HEK293 (cell line): Measurements from ENCODE around the gene PNCK.

Source experiments
- CTCF ChIA-PET: fragments of 350-600 bp; formaldehyde crosslinking; extraction: SDS; loops from one replicate; lab custom pipeline; 2021; ENCODE audit warnings: antibody characterized with exemption; lab: Yijun Ruan, JAX
- POLR2A ChIA-PET: fragments of 300-600 bp; formaldehyde crosslinking; extraction: SDS; loops from one replicate; lab custom pipeline; 2020; ENCODE audit warnings: antibody characterized with exemption, inconsistent platforms; lab: Yijun Ruan, JAX
- H3K27ac ChIP-seq: fragments of 200-500 bp; sonication (Bioruptor generic); 2 replicates; pipeline ENCODE4 v1.5.1; 2014; ENCODE audit warnings: low read depth, low read length, control low read depth, inconsistent platforms; ENCODE audit errors: extremely low read depth
- H3K36me3 ChIP-seq, 2 experiments: fragments of 200-500 bp in 1 of 2; sonication (Bioruptor generic) in 1 of 2; 1 replicate in 1 of 2; 2 replicates in 1 of 2; pipeline ENCODE4 v1.5.1; 2014 to 2017; ENCODE audit warnings: inconsistent platforms in 2 of 2, low read length in 2 of 2; ENCODE audit not compliant: control insufficient read depth in 2 of 2, insufficient read depth in 1 of 2
- H3K4me1 ChIP-seq: fragments of 200-500 bp; sonication (Bioruptor generic); 2 replicates; pipeline ENCODE4 v1.5.1; 2014; ENCODE audit warnings: mild to moderate bottlenecking, low read length, inconsistent platforms; ENCODE audit not compliant: control insufficient read depth, insufficient read depth
- H3K4me3 ChIP-seq: 2 replicates; pipeline ENCODE4 v1.5.1; 2011; ENCODE audit warnings: low read depth, mild to moderate bottlenecking, control low read depth, low read length, moderate library complexity
- H3K9me3 ChIP-seq: fragments of 200-500 bp; sonication (Bioruptor generic); 2 replicates; pipeline ENCODE4 v1.5.1; 2014; ENCODE audit warnings: low read depth, low read length, inconsistent platforms; ENCODE audit not compliant: control insufficient read depth, insufficient read depth
- ELK4 ChIP-seq: IDR thresholded peaks from 2 replicates; pipeline ENCODE4 v1.6.1; 2011; ENCODE audit warnings: mild to moderate bottlenecking, low read depth, low read length, borderline replicate concordance
- GLIS2 ChIP-seq: fragments of 450-650 bp; formaldehyde crosslinking; IDR thresholded peaks from 2 replicates; pipeline ENCODE4 v1.5.1; 2016; ENCODE audit warnings: missing biosample characterization, missing genetic modification characterization
- HIC1 ChIP-seq: fragments of 450-650 bp; formaldehyde crosslinking; IDR thresholded peaks from 2 replicates; pipeline ENCODE4 v1.5.1; 2016; ENCODE audit warnings: missing biosample characterization, missing genetic modification characterization
- KLF8 ChIP-seq: fragments of 450-650 bp; formaldehyde crosslinking; IDR thresholded peaks from 2 replicates; pipeline ENCODE4 v1.5.1; 2016; ENCODE audit warnings: missing biosample characterization, missing genetic modification characterization
- KLF9 ChIP-seq: fragments of 450-650 bp; formaldehyde crosslinking; IDR thresholded peaks from 2 replicates; pipeline ENCODE4 v1.5.1; 2016; ENCODE audit warnings: missing biosample characterization, missing genetic modification characterization, low read depth
- MZF1 ChIP-seq: fragments of 450-650 bp; formaldehyde crosslinking; IDR thresholded peaks from 2 replicates; pipeline ENCODE4 v1.5.1; 2017; ENCODE audit warnings: missing biosample characterization, missing genetic modification characterization, borderline replicate concordance
- SP2 ChIP-seq: fragments of 450-650 bp; formaldehyde crosslinking; IDR thresholded peaks from 2 replicates; pipeline ENCODE4 v1.5.1; 2016; ENCODE audit warnings: missing biosample characterization, missing genetic modification characterization
- SP3 ChIP-seq: fragments of 450-650 bp; formaldehyde crosslinking; IDR thresholded peaks from 2 replicates; pipeline ENCODE4 v1.5.1; 2016; ENCODE audit warnings: missing biosample characterization, missing genetic modification characterization
- SP7 ChIP-seq: fragments of 450-650 bp; formaldehyde crosslinking; IDR thresholded peaks from 2 replicates; pipeline ENCODE4 v1.5.1; 2016; ENCODE audit warnings: missing biosample characterization, missing genetic modification characterization
- TRIM28 ChIP-seq: IDR thresholded peaks from 2 replicates; pipeline ENCODE4 v1.6.1; 2011; ENCODE audit warnings: low read length, control low read depth, borderline replicate concordance
- ZBTB1 ChIP-seq: fragments of 450-650 bp; formaldehyde crosslinking; IDR thresholded peaks from 2 replicates; pipeline ENCODE4 v1.5.1; 2016; ENCODE audit warnings: missing biosample characterization, missing genetic modification characterization
- ZBTB10 ChIP-seq: fragments of 450-650 bp; formaldehyde crosslinking; IDR thresholded peaks from 2 replicates; pipeline ENCODE4 v1.5.1; 2016; ENCODE audit warnings: missing biosample characterization, missing genetic modification characterization
- ZBTB7A ChIP-seq: fragments of 450-650 bp; formaldehyde crosslinking; IDR thresholded peaks from 2 replicates; pipeline ENCODE4 v1.5.1; 2016; ENCODE audit warnings: low read depth, missing biosample characterization, missing genetic modification characterization
- ZNF132 ChIP-seq: fragments of 450-650 bp; formaldehyde crosslinking; IDR thresholded peaks from 2 replicates; pipeline ENCODE4 v1.5.1; 2017; ENCODE audit warnings: missing biosample characterization, missing genetic modification characterization, borderline replicate concordance
- ZNF155 ChIP-seq: fragments of 450-650 bp; formaldehyde crosslinking; IDR thresholded peaks from 2 replicates; pipeline ENCODE4 v1.5.1; 2016; ENCODE audit warnings: missing biosample characterization, missing genetic modification characterization
- ZNF169 ChIP-seq: fragments of 450-650 bp; formaldehyde crosslinking; IDR thresholded peaks from 2 replicates; pipeline ENCODE4 v1.5.1; 2016; ENCODE audit warnings: missing biosample characterization, missing genetic modification characterization
- ZNF174 ChIP-seq: fragments of 450-650 bp; formaldehyde crosslinking; IDR thresholded peaks from 2 replicates; pipeline ENCODE4 v1.5.0; 2017; ENCODE audit warnings: missing biosample characterization, mild to moderate bottlenecking, missing genetic modification characterization
- ZNF211 ChIP-seq: fragments of 450-650 bp; formaldehyde crosslinking; IDR thresholded peaks from 2 replicates; pipeline ENCODE4 v1.5.1; 2016; ENCODE audit warnings: low read depth, missing biosample characterization, missing genetic modification characterization
- ZNF248 ChIP-seq: fragments of 450-650 bp; formaldehyde crosslinking; IDR thresholded peaks from 2 replicates; pipeline ENCODE4 v1.5.1; 2017; ENCODE audit warnings: missing biosample characterization, missing genetic modification characterization
- ZNF266 ChIP-seq: fragments of 450-650 bp; formaldehyde crosslinking; IDR thresholded peaks from 2 replicates; pipeline ENCODE4 v1.5.1; 2016; ENCODE audit warnings: missing biosample characterization, missing genetic modification characterization, low read depth
- ZNF37A ChIP-seq: fragments of 450-650 bp; IDR thresholded peaks from 2 replicates; pipeline ENCODE4 v1.5.1; 2018; ENCODE audit warnings: missing biosample characterization, missing genetic modification characterization
- ZNF404 ChIP-seq: fragments of 450-650 bp; formaldehyde crosslinking; IDR thresholded peaks from 2 replicates; pipeline ENCODE4 v1.5.1; 2017; ENCODE audit warnings: missing biosample characterization, missing genetic modification characterization
- ZNF571 ChIP-seq: fragments of 450-650 bp; formaldehyde crosslinking; IDR thresholded peaks from 2 replicates; pipeline ENCODE4 v1.5.0; 2017; ENCODE audit warnings: missing biosample characterization, missing genetic modification characterization
- ZNF629 ChIP-seq: fragments of 450-650 bp; formaldehyde crosslinking; IDR thresholded peaks from 2 replicates; pipeline ENCODE4 v1.5.1; 2017; ENCODE audit warnings: missing biosample characterization, missing genetic modification characterization
- ZNF707 ChIP-seq: fragments of 450-650 bp; formaldehyde crosslinking; IDR thresholded peaks from 2 replicates; pipeline ENCODE4 v1.5.1; 2016; ENCODE audit warnings: missing biosample characterization, missing genetic modification characterization
- ZSCAN5A ChIP-seq: fragments of 450-650 bp; formaldehyde crosslinking; IDR thresholded peaks from 2 replicates; pipeline ENCODE4 v1.5.1; 2016; ENCODE audit warnings: missing biosample characterization, missing genetic modification characterization

PNCK gene

GRCh38 chrX:153647461-153648357, 25.9 kb downstream of the PNCK start:
- Histone ChIP-seq H3K4me3 (no peak overlapping the region), H3K4me1 (peaks cover 2% of the 10 kb centered on the region; the same call in 1 of the 2 replicates), H3K27ac (no peak overlapping the region), H3K9me3 (no peaks in the 10 kb centered on the region), H3K36me3 (no peaks in the 10 kb centered on the region)
- TF ChIP-seq ZBTB10 (0 out of 2 replicates have a peak, but pooled peaks have one; percentile 15), ZNF132 (tag by site-specific recombination) (no peak), ZNF266 (tag by site-specific recombination) (no peak)
- POLR2A ChIA-PET: interaction anchor here (0.6 kb wide), 1 partner anchor 73 kb away, joined by 3 read pairs; no protein-coding TSS in a partner anchor
- CTCF ChIA-PET: interaction anchor here (0.7 to 1.8 kb wide), 9 partner anchors 11 to 198 kb away, joined by 3 to 7 read pairs (median 4); no protein-coding TSS in a partner anchor

- CTCF ChIA-PET: interaction anchor here (0.6 to 2.5 kb wide), 15 partner anchors 9 to 704 kb away, joined by 3 to 24 read pairs (median 3); no protein-coding TSS in a partner anchor
- H3K9me3 ChIP-seq: no peaks in the 10 kb centered on the region
- H3K27ac ChIP-seq: no peak within 1 kb of the TSS
- H3K4me3 ChIP-seq: no peak within 1 kb of the TSS
- H3K36me3 ChIP-seq: no peaks in the 10 kb centered on the region
- POLR2A ChIA-PET: interaction anchor here (0.6 to 1.4 kb wide), 3 partner anchors 47 to 74 kb away, joined by 3 to 4 read pairs (median 4); partner anchors contain the start of gene CCNQ
- H3K4me1 ChIP-seq: peaks cover 3% of the 10 kb centered on the region; the same call in 1 of the 2 replicates
- TF ChIP-seq ZNF155 (tag by site-specific recombination): no peak
- TF ChIP-seq ZNF37A (tag by site-specific recombination): no peak
- no peak for TF ChIP-seq ELK4
- no peak for TF ChIP-seq ZNF571
- 0 out of 2 replicates have a peak, but pooled peaks have one; percentile 36 for TF ChIP-seq SP3 (tag by site-specific recombination)
- no peak for TF ChIP-seq ZNF629
- no peak for TF ChIP-seq MZF1 (tag by site-specific recombination)
- no peak for TF ChIP-seq ZSCAN5A (tag by site-specific recombination)
- no peak for TF ChIP-seq SP7
- TF ChIP-seq KLF8 (tag by site-specific recombination): peak; percentile 31; the same call in 1 of the 2 replicates
- no peak for TF ChIP-seq GLIS2
- TF ChIP-seq ZNF211 (tag by site-specific recombination): no peak
- no peak for TF ChIP-seq ZNF174 (tag by site-specific recombination)
- no peak for TF ChIP-seq ZBTB7A (tag by site-specific recombination)
- TF ChIP-seq KLF9 (tag by site-specific recombination): peak; percentile 55
- no peak for TF ChIP-seq ZNF707
- TF ChIP-seq ZNF169: no peak
- no peak for TF ChIP-seq TRIM28
- TF ChIP-seq ZNF132 (tag by site-specific recombination): no peak
- TF ChIP-seq ZNF248 (tag by site-specific recombination): no peak
- TF ChIP-seq HIC1 (tag by site-specific recombination): no peak
- no peak for TF ChIP-seq ZBTB1 (tag by site-specific recombination)
- no peak for TF ChIP-seq ZNF404
- peak; percentile 62 for TF ChIP-seq SP2
These were observed 26.8 kb downstream of the PNCK start, which contains the start of gene DUSP9 for GRCh38 chrX:153646620-153647373. Gene DUSP9 (plus strand): TSS chrX:153647203. CDS start chrX:153647954, 751 bp downstream.
